HG03135 (cell line): Measurements from ENCODE around the gene INTS14.

Source experiments
- ATAC-seq: cut with Tn5 transposase; IDR thresholded peaks from one replicate; pipeline ENCODE4 v1.9.1; 2021; ENCODE audit warnings: mild to moderate bottlenecking, moderate library complexity; ENCODE audit not compliant: unreplicated experiment

The INTS14 gene

GRCh38 chr15:65610871-65611718, at the start of gene INTS14:
Gene INTS14, minus strand, starts transcription at chr15:65611131. Its CDS starts 3,751 bp downstream, at chr15:65607380.
- ATAC-seq: peak; percentile 95

GRCh38 chr15:65659502-65660052, 48.6 kb upstream of the INTS14 start:
- no peak for ATAC-seq

- no peak for ATAC-seq
Measured at GRCh38 chr15:65655457-65655856, 44.5 kb upstream of the INTS14 start.

GRCh38 chr15:65655026-65655425, 44.1 kb upstream of the INTS14 start:
- ATAC-seq: no peak

- ATAC-seq: no peak
Measured at GRCh38 chr15:65653801-65654521, 43.0 kb upstream of the INTS14 start.

GRCh38 chr15:65653341-65653740, 42.4 kb upstream of the INTS14 start:
- ATAC-seq: no peak

GRCh38 chr15:65651831-65652749, 41.2 kb upstream of the INTS14 start:
- no peak for ATAC-seq

DNA sequence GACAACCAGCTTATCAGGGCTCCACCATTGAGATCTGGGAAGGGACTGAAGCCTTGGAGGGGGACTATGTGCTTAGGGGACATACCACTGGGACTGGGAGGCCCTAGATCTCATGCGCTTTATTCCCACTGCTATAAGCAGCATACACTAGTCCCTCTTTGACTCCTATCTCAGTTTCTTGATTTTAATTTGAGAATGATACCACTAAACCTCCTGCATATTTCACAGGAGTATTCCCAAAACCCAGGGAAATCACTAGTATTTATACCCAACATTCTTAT, 40.1 kb upstream of the INTS14 start:
- no peak for ATAC-seq

DNA sequence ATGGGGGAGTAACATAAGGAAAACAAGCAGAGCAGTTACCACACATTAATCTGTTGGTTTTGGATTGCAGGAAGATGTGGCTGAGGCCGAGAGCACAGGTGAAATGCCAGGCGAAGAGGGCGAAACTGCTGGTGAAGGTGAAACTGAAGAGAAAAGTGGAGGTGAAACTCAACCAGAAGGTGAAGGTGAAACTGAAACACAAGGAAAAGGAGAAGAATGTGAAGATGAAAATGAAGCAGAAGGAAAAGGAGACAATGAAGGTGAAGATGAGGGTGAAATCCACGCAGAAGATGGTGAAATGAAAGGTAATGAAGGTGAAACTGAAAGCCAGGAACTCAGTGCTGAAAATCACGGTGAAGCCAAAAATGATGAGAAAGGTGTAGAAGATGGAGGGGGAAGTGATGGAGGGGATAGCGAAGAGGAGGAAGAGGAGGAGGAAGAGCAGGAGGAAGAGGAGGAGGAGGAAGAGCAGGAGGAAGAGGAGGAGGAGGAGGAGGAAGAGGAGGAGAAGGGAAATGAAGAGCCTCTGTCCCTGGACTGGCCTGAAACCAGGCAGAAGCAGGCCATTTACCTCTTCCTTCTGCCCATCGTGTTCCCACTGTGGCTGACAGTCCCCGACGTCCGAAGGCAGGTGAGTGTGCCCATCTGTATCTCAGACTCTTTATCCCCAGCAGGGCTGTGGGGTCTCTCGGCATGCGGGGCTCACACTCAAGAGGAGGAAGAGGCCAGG, 39.5 kb upstream of the INTS14 start:
- ATAC-seq: no peak

DNA sequence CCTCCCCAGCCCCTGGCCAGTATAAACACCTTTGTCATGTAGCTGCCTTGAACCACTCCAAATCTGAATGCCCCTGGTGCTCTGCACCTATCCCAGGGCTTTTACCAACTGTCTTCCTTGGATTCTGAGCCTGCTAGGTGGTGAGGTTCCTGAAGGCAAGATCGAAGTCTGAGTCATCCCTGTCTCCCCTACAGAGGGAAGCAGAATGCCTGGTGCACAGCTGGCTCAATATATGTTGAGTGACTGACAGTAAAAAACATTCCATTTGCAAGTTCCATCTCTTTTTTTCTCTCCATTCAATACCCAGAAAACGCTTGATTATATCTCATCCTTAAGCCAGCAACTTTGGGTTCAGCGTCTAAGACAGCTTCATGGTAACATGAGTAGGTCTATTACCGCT, 35.6 kb upstream of the INTS14 start:
- no peak for ATAC-seq

GRCh38 chr15:65645392-65645791, 34.5 kb upstream of the INTS14 start:
- ATAC-seq: no peak

DNA sequence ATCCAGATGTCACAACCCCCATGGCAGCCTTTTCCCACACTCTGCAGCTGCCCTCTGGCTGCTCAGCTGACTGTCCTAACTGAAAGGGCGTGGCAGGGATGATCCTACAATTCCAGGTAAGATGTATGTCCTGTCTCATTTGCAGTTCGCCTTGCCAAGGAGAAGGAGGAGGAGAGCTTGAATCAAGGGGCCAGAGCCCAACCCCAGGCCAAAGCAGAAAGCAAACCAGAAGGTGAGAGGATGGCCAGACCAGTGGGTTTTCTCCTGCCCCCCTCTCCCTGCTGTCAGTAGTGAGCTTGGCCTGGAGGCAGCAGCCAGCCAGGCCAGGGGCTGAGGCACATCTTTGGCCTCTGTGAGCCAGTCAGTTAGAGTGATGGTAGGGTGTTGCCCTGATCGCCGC, 33.4 kb upstream of the INTS14 start:
- ATAC-seq: no peak

DNA sequence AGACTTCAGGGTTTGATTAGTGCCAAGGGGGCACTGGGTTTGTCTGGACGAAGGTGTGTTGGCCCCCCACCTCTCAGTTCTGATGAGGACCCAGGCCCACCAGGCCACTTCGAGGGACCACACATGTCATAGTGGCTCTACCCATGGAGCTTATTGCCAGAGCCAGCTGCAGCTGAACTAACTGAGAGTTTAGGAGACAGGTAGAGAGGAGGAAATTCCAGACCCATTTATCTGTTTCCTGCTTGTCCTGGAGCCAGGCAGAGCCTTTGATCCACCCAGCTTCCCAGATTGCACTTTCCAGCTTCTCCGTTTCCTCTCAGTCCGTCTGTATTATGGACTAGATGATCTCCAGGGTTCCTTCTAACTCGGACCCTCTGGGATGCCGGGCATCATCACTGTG, 31.7 kb upstream of the INTS14 start:
- no peak for ATAC-seq

GRCh38 chr15:65641768-65642475, 31.0 kb upstream of the INTS14 start:
- ATAC-seq: no peak

DNA sequence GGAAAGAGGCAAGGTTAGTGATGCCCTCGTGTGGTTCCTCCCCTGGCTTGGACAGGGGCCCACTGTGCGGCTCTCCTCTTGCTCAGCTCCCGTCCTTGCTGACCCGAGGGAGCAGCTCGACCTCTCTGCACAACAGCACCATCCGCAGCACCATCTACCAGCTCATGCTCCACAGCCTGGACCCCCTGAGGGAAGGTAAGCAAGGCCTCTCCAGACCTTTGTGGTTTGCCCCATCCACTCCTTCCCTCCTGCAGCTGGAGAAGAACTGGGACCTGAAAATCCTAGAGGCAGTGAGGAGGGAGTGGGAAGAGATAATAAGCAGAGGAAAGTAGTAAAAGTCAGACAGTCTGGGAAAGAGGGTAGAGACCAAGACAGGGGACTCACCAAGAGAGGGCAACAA, 28.6 kb upstream of the INTS14 start:
- ATAC-seq: no peak

GRCh38 chr15:65638681-65639089, 27.8 kb upstream of the INTS14 start:
- ATAC-seq: no peak

DNA sequence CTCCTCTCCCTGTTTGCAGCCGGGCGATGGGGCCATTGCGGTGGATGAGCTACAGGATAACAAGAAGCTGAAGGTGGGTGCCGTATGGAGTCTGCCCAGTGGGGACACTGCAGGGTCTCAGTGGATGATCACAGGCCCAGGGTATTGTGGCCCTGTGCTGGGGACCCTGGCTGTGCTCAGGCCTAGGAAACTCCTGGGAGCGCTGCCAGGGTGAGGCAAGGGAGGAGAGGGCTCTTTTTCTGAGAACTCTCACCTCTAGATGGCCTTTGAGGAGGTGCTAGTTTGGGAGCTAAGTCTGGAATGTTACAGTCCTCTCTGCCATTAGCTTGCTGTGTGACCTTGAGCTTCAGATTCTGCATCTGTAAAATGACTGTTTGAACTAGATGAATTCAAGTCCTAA, 27.2 kb upstream of the INTS14 start:
- ATAC-seq: no peak

DNA sequence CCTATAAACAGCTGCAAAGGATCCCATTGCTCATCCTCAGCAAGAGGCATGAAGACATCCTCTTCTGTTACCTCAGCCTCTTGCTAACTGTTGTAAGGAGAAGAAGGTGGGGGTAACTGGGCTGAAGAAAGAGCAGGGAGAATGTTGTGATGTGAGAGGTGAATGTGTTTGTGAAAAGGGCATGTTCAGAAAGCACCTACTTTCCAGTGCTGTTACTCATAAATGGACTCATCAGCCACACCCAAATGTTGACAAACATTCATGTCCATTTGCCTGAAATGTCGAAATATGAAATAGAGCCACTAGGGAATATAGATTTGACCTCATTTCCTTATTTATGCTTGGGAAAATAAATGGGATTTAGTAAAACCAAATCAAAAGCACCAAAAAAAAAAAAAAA, 23.4 kb upstream of the INTS14 start:
- ATAC-seq: no peak

DNA sequence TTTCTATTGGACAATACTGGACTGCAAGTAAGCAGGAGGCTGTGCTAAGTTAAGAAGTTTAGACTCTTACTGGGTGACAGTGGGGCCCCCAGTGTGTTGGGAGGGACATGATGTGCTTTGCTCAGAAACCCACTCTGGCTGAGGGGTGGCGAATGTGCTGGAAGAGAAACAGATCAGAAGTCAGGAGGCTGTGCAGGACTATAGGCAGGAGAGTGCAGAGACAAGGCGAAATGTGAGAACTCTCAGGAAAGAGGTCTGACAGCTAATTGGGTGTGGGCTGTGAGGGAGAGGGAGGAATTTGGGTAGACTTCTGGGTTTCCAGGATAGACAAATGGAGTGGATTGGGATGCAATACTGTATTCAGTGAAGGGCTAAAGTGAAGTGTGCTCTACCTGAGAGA, 22.8 kb upstream of the INTS14 start:
- ATAC-seq: no peak
